HepG2 (cell line): ENCODE data around the gene LILRB3. TPM values are rescaled to one million over a fixed set of nuclear protein-coding genes. Genes with fewer than 3 reads are reported as not detected.

Source experiments
- ARNTL ChIP-seq: sonication (generic); formaldehyde crosslinking; IDR thresholded peaks from 2 replicates; pipeline ENCODE4 v1.4.0; 2020; ENCODE audit warnings: mild to moderate bottlenecking, missing genetic modification reagents
- CAMTA2 ChIP-seq: sonication (generic); formaldehyde crosslinking; IDR thresholded peaks from 2 replicates; pipeline ENCODE4 v1.4.0; 2020; ENCODE audit warnings: mild to moderate bottlenecking, missing genetic modification reagents, borderline replicate concordance
- CBX5 ChIP-seq: sonication (generic); formaldehyde crosslinking; IDR thresholded peaks from 2 replicates; pipeline ENCODE4 v1.4.0; 2020; ENCODE audit warnings: missing genetic modification reagents, borderline replicate concordance
- CERS6 ChIP-seq: sonication (generic); formaldehyde crosslinking; IDR thresholded peaks from 2 replicates; pipeline ENCODE4 v1.5.0; 2020; ENCODE audit warnings: missing genetic modification reagents
- CREM ChIP-seq, 2 experiments: sonication (generic) in 1 of 2; formaldehyde crosslinking in 1 of 2; IDR thresholded peaks; 2 replicates each; pipeline versions ENCODE4 v1.4.0 to v1.6.1; 2016 to 2020; ENCODE audit warnings: antibody characterized with exemption in 1 of 2, mild to moderate bottlenecking in 1 of 2, missing genetic modification reagents in 1 of 2
- CTCF ChIP-seq: sonication (generic); formaldehyde crosslinking; IDR thresholded peaks from 2 replicates; pipeline ENCODE4 v1.5.0; 2020; ENCODE audit warnings: mild to moderate bottlenecking, missing genetic modification reagents, moderate library complexity
- DNMT1 ChIP-seq: sonication (generic); formaldehyde crosslinking; IDR thresholded peaks from 2 replicates; pipeline ENCODE4 v1.5.1; 2020; ENCODE audit warnings: mild to moderate bottlenecking, missing genetic modification reagents
- GLI4 ChIP-seq: sonication (generic); formaldehyde crosslinking; IDR thresholded peaks from 2 replicates; pipeline ENCODE4 v1.5.1; 2020; ENCODE audit warnings: missing genetic modification reagents, mild to moderate bottlenecking, moderate library complexity, borderline replicate concordance
- HIVEP1 ChIP-seq: sonication (generic); formaldehyde crosslinking; IDR thresholded peaks from 2 replicates; pipeline ENCODE4 v1.4.0; 2020; ENCODE audit warnings: mild to moderate bottlenecking, missing genetic modification reagents
- HMGXB3 ChIP-seq: sonication (generic); formaldehyde crosslinking; IDR thresholded peaks from 2 replicates; pipeline ENCODE4 v1.4.0; 2020; ENCODE audit warnings: missing genetic modification reagents, borderline replicate concordance
- HOXD1 ChIP-seq: sonication (generic); formaldehyde crosslinking; IDR thresholded peaks from 2 replicates; pipeline ENCODE4 v1.5.0; 2020; ENCODE audit warnings: missing genetic modification reagents
- RNF2 ChIP-seq: fragments of 450-650 bp; conservative IDR thresholded peaks from 2 replicates; pipeline ENCODE4 v1.6.1; 2016; ENCODE audit warnings: low read depth
- ZNF331 ChIP-seq: sonication (generic); formaldehyde crosslinking; IDR thresholded peaks from 2 replicates; pipeline ENCODE4 v1.4.0; 2020; ENCODE audit warnings: missing genetic modification reagents
- ZNF574 ChIP-seq: sonication (generic); formaldehyde crosslinking; IDR thresholded peaks from 2 replicates; pipeline ENCODE4 v1.4.0; 2020; ENCODE audit warnings: missing genetic modification reagents
- ZNF773 ChIP-seq: sonication (generic); formaldehyde crosslinking; IDR thresholded peaks from 2 replicates; pipeline ENCODE4 v1.4.0; 2020; ENCODE audit warnings: missing genetic modification reagents, borderline replicate concordance
- ZNF776 ChIP-seq: sonication (generic); formaldehyde crosslinking; IDR thresholded peaks from 2 replicates; pipeline ENCODE4 v1.4.0; 2020; ENCODE audit warnings: mild to moderate bottlenecking, missing genetic modification reagents
- ZNF83 ChIP-seq: sonication (generic); formaldehyde crosslinking; IDR thresholded peaks from 2 replicates; pipeline ENCODE4 v1.4.0; 2020; ENCODE audit warnings: missing genetic modification reagents, mild to moderate bottlenecking, borderline replicate concordance
- polyA plus RNA-seq, 8 experiments: library from polyadenylated mRNA; depleted of rRNA in 3 of 8; stranded (reverse) in 7 of 8; unstranded in 1 of 8; fragments of >200 nt; fragmentation: Illumina TruSeq in 4 of 8; extraction: Trizol in 4 of 8; gene quantifications; 2 replicates each; pipeline versions ENCODE4 v1.2.1 to v1.2.3, GENCODE V29; 2011 to 2016; ENCODE audit warnings: low read depth in 4 of 8, missing spikeins in 1 of 8, mixed read lengths in 1 of 8; ENCODE audit not compliant: insufficient read depth in 1 of 8
- total RNA-seq, 5 experiments: library from RNA; depleted of rRNA; stranded (reverse); fragments of >200 nt; fragmentation: Illumina TruSeq; extraction: Trizol; gene quantifications; 2 replicates each; pipeline ENCODE4 v1.2.3, GENCODE V29; 2016; ENCODE audit warnings: low read depth in 1 of 5

Gene LILRB3
- total and polyA plus RNA-seq, 2 of the 13 experiments (the other 11 are each of a cell fraction or from before 2014, with no cell fraction given), result 0.22 TPM; not detected in 1

GRCh38 chr19:54189735-54190502, 32.9 kb downstream of the LILRB3 start (continued):
- no peak for TF ChIP-seq CBX5 (CRISPR knock-in tag)
- no peak for TF ChIP-seq ZNF776 (CRISPR knock-in tag)
- no peak; the same call in 1 of the 2 replicates for TF ChIP-seq GLI4
- TF ChIP-seq HOXD1 (CRISPR knock-in tag), result no peak
- TF ChIP-seq RNF2, result 0 out of 2 replicates have a peak, but pooled peaks have one; percentile 32
- TF ChIP-seq CTCF (CRISPR knock-in tag), result no peak
- peak; percentile 66; the same call in 1 of the 2 replicates for TF ChIP-seq CREM (IDR thresholded peaks at IDR 0.05)
- TF ChIP-seq CREM (CRISPR knock-in tag; IDR thresholded peaks at IDR 0.05), result no peak
- peak; percentile 7; the same call in 1 of the 2 replicates for TF ChIP-seq ZNF574 (CRISPR knock-in tag)
- no peak for TF ChIP-seq HIVEP1 (CRISPR knock-in tag)
- peak; percentile 22; the same call in 1 of the 2 replicates for TF ChIP-seq ZNF331 (CRISPR knock-in tag)
- 0 out of 2 replicates have a peak, but pooled peaks have one; percentile 69 for TF ChIP-seq DNMT1
- no peak for TF ChIP-seq ZNF83 (CRISPR knock-in tag)
- no peak for TF ChIP-seq CAMTA2 (CRISPR knock-in tag)
- TF ChIP-seq HMGXB3 (CRISPR knock-in tag), result no peak
- TF ChIP-seq CERS6 (CRISPR knock-in tag), result no peak
- 0 out of 2 replicates have a peak, but pooled peaks have one; percentile 36 for TF ChIP-seq ARNTL (CRISPR knock-in tag)
- no peak for TF ChIP-seq ZNF773 (CRISPR knock-in tag)
